ENCODE data around the gene KRTAP5-11.

- no peak for TF ChIP-seq CTCF (IDR thresholded peaks at IDR 0.05; ENCODE audit: low read depth, low read length)
- no peak for TF ChIP-seq POLR2A (IDR thresholded peaks at IDR 0.05; ENCODE audit: extremely low read depth, insufficient read length)
- no peak for TF ChIP-seq MAX (IDR thresholded peaks at IDR 0.05; ENCODE audit: low read depth, low read length)
Observed at GRCh38 chr11:71562120-71562519, 20.6 kb downstream of the KRTAP5-11 start.
